ENCODE results near the gene VPS16.

The VPS16 gene
- total RNA-seq, result 58.0 reads per million, percentile 71 among the genes with 10 or more reads in this experiment

DNA sequence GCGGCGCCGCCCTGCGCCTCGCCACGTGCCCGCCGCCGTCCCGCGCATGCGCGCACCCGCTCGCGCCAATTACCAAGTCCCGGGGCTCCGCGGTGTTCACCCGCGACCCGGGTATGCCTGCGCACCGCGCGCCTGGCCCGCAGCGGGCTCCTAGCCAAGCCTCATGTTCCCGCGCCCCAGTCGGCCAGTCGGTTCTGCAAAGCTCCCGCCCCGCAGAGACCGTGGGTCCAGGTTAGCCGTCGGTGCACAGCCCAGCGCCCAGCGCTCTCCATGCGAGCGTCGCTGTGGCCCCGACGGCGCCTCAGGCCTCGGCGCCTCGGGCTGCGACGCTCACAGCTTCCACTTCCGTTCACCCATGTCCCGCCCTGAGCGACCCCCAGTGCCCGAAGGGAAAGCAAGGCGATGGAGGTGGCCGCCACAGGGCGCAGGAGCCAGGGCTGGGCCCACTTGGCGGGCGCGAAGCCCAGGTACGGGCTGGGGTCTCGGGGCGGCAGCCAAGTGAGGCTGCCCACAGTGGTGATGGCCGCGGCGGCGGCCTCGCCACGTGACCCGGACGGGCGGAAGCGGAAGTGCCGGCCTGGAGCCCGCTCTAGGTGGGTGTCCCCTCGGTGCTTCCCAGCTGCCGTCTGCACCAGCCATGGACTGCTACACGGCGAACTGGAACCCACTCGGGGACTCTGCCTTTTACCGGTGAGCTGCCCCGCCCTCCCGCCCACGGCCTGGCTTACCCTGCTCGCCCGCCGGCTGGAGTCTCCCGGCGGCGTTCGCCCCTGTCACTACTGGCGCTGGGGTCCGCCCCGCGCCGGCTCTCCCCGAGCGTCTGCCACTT, at the start of gene VPS16, which contains the start of gene PCED1A:
Gene VPS16, plus strand, starts transcription at position 608 of the 829 bp plus-strand sequence. Its CDS starts 30 bp downstream, at position 638.
Gene PCED1A, minus strand, starts transcription at position 518 of the 829 bp plus-strand sequence. CDS start 743 bp downstream, outside the sequence.
- peak; percentile 83 for DNase-seq

GRCh38 chr20:2793471-2793870, 47.1 kb upstream of the VPS16 start:
- no peak for DNase-seq

GRCh38 chr20:2794202-2794748, 46.3 kb upstream of the VPS16 start:
- no peak for DNase-seq

- DNase-seq, result no peak
These were observed 45.6 kb upstream of the VPS16 start for GRCh38 chr20:2794866-2795447.

DNA sequence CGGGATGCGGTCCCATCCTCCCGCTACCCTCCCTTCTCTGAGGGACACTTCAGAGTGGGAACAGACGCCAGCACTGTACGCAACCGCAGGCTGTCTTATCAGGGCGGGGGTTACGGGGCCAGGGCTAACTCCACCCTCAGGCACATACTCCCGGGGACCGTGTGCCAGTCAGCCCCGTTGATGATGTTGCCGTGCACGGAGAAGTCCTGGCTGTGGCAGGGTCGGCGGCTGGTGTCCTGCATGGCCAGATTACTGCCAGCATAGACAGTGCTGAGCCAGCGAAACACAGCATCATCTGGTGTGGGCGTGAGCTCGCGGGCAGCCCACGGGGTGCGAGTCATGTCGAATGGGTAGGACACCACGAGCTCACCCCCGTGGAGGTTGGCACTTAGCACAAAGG, 45.1 kb upstream of the VPS16 start:
- DNase-seq, result no peak

- DNase-seq, result no peak
These were observed 44.4 kb upstream of the VPS16 start for GRCh38 chr20:2796011-2796660.

GRCh38 chr20:2797136-2797983, 43.2 kb upstream of the VPS16 start:
- DNase-seq, result no peak

- DNase-seq, result no peak
These were observed 42.3 kb upstream of the VPS16 start for GRCh38 chr20:2798095-2798805.

GRCh38 chr20:2798814-2799213, 41.7 kb upstream of the VPS16 start:
- no peak for DNase-seq

DNA sequence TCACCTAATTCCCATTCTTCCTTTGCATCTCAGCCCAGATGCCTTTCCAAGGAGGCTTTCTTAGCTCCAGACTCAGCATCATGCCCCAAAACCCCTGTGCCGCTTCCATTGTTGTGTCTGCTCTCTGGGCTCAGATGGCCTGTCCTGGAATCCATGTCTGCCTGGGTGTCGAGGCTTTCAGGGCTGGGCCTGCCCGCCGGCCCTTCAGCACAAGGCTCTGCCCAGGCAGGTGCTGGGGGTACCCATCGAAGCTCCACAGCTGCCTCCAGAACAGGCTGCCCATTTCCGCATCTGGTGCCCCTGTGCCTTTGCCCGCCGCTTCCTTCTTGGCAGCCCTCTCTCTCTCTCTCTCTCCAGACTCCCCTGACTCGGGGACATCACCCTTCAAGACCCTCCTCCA, 41.3 kb upstream of the VPS16 start:
- DNase-seq, result no peak

GRCh38 chr20:2799688-2800520, 40.6 kb upstream of the VPS16 start:
- no peak for DNase-seq

DNA sequence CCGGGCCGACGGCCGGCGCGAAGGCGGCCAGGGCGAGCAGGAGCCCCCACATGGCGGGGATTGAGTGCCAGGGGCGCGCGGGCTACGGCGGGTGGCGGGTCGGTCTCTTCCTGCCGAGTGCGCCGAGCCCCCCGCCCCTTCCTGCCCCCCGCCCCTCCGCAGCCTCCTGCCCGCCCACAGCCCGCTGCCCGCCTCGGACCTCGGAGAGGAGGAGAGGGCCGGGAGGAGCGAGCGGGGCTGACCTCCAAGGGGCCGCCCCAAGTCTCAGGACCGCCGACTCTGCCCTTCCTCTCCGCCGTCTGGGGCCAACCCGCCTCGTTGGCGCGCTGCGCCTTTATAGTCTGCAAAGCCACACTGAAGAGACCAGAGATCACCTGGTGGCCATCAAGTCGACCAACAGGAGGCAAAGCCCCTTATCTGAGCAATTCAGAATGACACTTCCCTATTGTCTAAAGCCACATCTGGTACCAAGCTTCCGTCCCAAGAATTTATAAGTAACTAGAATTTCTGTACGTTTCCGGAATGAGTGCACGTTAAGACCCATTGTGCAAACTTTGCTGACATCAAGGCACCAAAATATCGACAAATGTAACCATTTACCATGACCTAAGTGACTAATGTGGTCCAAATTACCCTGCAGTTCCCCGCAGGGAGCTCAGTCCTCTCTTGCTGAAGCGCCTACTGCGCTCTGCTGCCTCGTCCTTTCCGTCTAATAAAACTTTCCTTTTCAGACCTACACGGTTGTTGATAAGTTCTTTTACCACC, 39.8 kb upstream of the VPS16 start, which contains the start of gene CPXM1:
Gene CPXM1, minus strand, starts transcription at position 107 of the 765 bp plus-strand sequence. Its CDS starts 55 bp downstream, at position 52.
- no peak for DNase-seq

DNA sequence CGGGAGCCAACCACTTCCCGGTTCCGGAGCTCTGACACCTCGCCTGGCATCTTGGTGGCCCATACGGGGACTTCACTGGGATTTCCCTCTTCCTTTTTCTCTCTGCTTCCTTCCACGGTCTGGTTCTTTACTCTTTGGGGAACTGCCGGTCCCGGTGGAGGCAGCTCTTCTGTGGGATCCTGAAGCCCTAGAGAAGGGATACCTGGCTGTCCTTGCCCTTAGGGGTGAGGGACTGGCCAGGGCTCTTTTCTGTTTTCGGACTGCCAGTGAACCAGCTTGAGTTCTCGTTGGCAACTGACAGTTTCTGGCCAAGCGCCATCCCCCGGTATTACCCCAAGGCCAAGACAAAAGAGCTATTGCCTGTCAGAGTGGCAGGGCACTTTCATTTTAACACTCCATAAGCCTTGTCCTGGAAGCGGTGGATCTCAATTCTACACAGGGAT, 39.2 kb upstream of the VPS16 start:
- DNase-seq, result no peak

DNA sequence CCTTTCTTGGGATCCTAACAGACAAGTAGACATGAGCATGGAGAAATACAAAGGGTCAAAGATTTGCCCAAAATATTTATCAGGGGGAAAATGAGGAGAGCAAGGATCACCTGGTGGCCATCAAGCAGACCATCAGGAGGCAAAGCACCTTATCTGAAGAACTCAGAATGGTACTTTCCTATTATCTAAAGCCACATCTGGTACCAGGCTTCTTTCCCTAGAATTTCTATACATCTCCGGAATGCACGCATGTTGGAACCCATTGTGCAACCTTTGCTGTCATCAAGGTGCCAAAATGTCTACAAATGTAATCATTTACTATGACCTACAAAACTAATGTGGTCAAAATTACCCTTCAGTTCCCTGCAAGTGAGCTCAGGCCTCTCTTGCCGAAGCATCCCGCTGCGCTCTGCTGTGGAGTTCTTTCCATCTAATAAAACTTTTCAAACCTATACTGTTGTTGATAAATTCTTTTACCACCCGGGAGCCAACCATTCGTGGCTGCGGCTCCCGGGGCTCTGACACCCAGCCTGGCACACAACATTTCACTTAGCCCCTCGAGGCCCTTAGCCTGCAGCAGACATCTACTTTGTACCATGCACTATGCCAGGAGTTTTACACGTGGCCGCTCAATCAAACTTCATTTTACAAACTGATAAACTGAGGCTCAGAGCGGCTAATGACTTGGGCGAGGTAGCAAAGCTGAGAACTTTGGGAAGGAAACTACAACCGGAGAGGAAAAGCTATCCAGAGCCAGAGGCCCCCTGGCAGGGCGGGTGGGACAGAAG, 36.3 kb upstream of the VPS16 start:
- no peak for DNase-seq

- no peak for DNase-seq
These were observed 35.5 kb upstream of the VPS16 start for GRCh38 chr20:2804852-2805688.

GRCh38 chr20:2805689-2806350, 34.7 kb upstream of the VPS16 start:
- no peak for DNase-seq

DNA sequence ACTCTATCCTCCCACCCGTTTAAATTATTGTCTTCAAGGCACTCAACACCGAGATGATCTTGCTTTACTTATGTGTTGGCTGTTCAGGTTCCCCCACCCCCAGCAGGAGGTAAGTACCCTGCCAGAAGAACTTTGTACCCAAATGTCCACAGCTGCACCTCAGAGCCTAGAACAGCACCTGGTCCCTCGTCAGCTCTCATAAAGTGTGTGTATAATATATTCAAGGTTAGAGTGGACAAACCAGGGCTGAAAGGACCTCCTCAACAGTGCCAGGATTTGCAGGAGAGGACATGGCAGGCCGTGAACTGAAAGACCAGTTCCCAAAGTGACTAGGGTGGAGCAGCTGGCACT, 34.2 kb upstream of the VPS16 start:
- DNase-seq, result no peak
